Measurements from ENCODE around the gene CAMK2G.

DNA sequence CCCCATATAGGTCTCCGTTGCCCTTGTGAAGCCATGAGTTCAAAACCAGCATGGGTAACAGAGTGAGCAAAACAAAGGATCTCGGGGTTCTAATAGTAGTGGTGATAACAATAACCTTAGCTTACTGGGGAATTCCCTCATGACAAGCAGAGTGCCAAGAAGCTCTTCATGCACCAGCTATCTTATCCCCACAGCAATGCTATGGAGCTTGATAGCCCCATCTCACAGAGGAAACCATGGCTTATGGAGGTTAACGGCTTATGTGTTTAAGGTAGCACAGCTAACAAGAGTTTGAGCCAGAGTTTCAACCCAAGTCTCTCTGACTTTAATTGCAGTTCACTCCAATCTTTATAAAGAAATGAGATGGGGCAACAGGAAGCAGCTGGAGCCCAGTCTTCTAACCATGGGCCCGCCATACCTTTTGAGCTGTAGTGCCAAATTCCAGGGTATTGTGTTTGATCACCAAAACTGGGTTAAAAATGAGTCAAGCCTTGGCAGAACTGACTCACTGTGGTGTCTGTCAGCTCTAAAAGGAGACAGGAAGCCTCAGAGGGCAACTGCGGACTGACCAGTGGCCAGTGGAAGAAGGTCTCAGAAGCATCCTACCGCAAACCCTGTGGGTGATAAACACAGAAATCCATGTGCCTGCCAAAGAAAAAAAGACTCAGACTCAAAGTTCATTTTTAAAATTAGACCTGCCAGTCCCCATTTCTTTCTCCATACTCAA lies 20.1 kb upstream of the CAMK2G start:
- TF ChIP-seq, protein P1, sequence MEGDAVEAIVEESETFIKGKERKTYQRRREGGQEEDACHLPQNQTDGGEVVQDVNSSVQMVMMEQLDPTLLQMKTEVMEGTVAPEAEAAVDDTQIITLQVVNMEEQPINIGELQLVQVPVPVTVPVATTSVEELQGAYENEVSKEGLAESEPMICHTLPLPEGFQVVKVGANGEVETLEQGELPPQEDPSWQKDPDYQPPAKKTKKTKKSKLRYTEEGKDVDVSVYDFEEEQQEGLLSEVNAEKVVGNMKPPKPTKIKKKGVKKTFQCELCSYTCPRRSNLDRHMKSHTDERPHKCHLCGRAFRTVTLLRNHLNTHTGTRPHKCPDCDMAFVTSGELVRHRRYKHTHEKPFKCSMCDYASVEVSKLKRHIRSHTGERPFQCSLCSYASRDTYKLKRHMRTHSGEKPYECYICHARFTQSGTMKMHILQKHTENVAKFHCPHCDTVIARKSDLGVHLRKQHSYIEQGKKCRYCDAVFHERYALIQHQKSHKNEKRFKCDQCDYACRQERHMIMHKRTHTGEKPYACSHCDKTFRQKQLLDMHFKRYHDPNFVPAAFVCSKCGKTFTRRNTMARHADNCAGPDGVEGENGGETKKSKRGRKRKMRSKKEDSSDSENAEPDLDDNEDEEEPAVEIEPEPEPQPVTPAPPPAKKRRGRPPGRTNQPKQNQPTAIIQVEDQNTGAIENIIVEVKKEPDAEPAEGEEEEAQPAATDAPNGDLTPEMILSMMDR (conservative IDR thresholded peaks at IDR 0.05) = no peak
- no peak for TF ChIP-seq EZH2 (IDR thresholded peaks at IDR 0.05; ENCODE audit: low read depth)
